ENCODE data around the gene PIK3AP1.

The PIK3AP1 gene

DNA sequence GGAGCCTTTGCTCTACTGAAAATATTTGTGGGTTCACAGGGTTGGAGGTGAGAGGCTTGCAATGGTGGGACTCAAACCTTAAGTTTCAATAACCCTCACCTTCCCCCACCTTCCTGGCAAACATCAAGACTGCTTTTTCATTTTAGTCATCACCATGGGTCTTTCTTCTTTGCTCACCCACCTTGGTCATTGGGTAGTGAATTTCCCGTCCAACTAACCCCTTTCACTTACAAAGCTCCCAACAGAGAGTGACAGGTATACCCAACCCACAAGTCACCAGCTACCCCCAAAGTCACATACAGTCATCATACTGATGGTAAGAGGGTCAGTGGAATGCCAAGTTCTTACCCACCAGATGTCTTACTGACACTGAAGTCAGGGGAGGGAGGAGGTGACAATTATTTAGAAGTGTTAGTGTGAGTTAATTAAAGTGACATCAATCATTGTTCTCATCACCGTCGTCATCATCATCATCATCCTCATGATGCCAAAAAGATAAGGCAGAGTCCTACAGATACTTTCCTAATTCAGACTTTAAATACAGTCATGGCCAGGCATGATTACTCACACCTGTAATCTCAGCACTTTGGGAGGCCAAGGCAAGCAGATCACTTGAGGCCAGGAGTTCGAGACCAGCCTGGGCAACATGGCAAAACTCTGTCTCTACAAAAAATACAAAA lies 49.0 kb downstream of the PIK3AP1 start:
- no peak for DNase-seq

DNA sequence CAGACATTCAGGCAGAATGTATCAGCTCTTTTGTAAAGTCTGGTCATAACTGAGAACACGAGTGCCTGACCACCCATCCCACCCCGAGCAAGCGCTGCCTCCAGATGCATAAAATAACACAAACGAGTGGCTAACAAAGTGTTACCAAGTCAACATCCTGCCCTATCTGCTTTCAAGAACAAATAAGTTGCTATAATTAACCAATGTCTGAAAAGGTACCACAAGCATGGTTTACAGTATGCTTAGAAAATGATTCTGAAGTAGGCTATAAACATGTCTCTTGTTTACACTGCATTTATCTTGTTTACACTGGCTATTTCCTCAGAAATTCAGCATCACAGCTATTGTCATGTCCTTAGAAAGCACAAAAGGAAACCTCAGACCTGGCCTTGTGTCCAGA lies 49.5 kb downstream of the PIK3AP1 start:
- no peak for DNase-seq

DNA sequence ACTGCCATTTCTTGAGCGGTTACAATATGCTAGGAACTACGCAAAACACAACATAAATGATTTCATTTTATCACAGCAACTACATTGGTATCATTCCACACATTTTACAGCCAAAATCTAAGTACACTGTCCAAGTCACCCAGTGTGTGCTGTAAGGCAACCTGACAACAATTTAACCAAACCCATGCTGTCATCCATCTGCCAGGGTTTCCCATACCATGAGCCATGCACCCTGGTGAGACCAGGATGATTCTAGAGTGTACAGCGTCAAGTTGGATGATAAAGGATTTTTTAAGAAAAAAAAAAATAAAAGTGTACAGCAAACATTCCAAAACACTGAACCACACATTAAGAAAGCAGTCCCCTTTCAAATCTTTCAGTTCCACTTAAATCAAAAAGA lies 52.9 kb downstream of the PIK3AP1 start:
- no peak for DNase-seq

DNA sequence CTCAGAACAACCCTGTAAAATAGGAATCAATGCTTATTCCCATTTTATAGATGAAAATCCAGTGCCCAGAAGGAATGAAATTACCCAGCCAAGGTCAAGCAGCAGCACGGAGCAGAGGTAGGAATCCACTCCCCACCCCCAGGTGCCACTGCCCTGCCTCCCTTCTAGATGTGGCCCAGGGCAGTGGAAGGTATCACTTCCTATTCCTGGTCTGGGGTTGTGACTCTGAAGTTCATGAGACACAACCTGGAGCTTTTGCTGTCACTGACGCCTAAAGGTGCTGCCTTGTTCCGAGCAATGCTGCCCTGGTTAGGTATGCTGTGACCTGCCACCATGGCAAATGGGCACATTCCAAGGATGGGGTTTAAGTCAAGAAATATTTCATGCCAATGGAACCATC lies 53.6 kb downstream of the PIK3AP1 start:
- no peak for DNase-seq

DNA sequence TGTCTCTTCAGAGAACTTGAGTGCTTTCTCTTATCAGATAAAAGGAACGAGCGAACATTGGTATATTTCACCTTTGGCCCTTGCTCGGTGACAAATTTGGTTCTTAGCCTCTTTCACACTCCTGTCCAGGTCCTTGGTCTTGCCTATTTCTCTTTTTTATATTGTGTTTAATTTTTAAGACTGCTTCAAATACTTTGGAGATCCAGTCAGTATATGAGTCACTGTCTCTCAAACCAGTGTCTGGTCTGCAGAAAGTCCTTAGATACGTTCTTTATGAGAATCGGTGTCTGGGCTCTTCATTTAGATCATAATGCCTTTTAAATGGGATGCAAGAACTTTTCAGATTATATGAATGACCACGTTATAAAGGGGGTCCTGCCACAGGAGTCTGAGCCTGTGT lies 55.0 kb downstream of the PIK3AP1 start:
- no peak for DNase-seq

DNA sequence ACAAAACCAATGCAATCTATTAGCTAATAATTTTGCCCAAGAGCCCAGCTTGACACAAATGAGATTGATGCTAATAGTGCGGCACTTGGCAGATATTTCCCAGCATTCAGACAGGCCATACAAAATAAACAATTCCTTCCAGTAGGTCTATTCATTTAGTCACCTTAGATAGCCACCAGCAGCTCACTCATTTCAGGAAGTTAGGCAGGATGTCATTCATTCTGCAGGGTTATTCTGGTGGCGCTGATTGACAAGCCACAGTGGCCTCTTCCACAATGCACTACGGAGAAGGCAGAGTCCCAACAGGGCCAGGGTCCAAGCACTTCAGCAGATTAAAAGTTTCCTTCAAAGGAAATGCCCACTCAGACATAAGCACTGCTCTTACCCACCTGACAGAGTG lies 55.8 kb downstream of the PIK3AP1 start:
- no peak for DNase-seq

DNA sequence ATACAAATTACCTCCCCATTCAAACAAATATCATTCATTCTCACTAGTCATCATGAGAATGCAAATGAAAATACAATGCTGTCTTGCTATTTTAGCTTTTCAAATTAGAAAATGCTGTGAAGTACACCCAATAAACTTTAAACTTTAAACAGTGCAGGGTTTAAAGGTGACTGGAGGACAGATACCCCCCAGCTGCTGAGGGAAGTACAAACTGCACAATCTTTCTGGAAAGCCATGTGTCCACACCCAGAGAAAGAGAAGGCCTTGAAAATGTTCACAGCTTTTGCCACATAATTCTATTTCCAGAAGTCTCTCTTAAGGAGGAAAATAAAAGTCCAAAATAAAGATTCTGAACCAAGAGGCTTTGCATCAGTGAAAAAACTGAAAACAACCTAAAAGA lies 56.5 kb downstream of the PIK3AP1 start:
- DNase-seq: no peak

DNA sequence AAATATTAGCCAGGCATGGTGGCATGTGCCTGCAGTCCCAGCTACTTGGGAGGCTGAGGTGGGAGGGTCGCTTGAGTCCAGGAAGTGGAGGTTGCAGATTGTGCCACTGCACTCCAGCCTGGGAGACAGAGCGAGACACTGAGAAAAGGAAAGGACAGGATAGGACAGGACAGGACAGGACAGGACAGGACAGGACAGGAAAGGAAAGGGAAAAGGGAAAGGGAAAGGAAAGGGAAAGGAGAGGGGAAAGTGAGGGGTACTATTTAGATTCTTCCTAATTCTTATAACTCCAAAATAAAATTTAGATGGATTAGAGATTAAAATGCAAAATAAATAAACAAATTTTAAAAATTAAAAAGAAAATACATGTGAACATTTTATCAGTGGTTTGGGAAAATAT lies 58.7 kb downstream of the PIK3AP1 start:
- no peak for DNase-seq

DNA sequence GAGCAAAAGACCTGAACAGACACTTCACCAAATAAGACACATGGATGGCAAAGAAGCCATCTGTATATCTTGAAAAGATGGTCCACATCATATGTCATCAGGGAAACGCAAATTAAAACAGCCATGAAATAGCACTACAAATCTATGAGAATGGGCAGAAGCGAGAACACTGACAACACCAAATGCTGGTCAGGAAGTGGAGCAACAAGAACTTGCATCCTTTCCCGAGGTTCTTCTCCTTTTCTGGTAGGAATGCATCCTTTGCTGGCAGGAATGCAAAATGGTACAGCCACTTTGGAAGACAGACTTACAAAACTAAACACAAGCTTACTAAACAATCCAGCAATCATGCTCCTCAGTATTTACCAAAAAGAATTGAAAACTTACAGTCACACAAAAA lies 60.0 kb downstream of the PIK3AP1 start:
- no peak for DNase-seq

DNA sequence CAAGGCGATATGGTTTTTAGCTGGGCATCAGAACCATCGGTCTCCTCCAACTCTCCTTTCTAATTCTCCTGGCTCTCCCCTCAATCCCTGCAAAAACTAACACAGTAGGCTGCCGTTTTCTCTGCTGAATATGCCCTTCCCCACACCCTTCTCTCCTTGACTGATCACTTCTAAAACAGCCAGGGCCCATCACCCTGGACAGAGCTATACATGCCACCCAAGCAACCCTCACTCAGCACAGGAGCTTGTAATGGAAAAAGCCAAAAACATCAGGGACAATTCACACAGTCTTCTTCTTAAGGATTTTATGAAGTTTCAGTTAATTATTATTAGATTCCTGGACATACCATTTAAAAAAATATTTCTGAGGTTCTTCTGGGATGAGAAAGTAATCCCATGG lies 61.5 kb downstream of the PIK3AP1 start:
- DNase-seq: no peak

DNA sequence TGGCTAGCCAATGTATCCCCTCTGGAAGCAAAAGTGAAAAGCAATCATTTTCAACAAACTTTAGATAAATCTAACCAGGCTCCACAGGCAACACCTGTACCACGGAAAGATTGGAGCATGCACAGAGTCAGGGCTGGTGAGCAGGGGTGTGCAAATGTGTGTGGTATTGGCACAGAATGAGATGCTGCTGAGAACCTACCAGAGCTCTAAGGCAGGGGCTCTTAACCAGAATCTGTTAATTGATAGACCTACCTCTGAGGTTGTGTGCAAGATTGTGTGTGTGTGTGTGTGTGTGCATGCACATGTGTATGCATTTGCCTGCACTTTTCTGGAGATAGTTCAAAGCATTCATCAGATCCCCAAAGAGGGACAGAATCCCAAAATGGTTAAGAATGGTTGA lies 62.9 kb downstream of the PIK3AP1 start:
- no peak for DNase-seq

DNA sequence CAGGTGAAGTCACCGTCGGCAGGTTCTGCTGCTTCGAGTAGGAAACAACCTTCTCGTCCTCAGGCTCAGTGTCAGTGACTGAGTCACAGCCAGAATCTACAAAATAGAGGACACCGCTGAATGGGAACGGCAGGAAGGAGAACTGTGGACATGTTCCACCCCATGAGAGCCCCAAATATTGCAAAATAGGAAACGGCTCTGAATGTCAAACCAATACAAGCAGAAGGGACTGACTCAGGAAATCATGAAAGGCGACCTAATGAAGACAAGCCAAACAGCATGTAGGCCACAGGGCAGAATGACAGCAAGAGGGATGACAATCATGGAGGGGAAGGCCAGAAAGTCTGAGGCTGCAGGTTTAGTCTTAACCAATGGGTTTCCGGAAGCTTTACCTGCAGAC lies 63.5 kb downstream of the PIK3AP1 start:
- DNase-seq: no peak

DNA sequence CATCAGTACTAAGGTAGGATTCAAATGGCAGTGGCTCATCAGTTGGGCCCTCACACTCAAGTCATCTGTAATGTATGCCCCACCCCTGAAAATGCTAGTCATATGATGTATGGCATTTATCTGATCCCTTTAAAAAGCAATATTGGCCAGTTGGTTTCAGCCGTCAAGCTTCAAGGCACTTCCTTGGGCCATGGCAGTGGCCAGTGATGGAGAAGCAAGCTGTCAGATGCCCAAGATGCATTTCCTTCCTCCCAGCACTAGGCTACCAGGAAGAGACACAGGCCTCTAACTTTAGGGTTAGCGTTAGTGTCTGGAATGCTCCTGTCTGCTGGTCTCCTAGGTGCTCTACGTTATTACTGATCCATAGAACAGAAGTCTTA lies 64.1 kb downstream of the PIK3AP1 start:
- no peak for DNase-seq

DNA sequence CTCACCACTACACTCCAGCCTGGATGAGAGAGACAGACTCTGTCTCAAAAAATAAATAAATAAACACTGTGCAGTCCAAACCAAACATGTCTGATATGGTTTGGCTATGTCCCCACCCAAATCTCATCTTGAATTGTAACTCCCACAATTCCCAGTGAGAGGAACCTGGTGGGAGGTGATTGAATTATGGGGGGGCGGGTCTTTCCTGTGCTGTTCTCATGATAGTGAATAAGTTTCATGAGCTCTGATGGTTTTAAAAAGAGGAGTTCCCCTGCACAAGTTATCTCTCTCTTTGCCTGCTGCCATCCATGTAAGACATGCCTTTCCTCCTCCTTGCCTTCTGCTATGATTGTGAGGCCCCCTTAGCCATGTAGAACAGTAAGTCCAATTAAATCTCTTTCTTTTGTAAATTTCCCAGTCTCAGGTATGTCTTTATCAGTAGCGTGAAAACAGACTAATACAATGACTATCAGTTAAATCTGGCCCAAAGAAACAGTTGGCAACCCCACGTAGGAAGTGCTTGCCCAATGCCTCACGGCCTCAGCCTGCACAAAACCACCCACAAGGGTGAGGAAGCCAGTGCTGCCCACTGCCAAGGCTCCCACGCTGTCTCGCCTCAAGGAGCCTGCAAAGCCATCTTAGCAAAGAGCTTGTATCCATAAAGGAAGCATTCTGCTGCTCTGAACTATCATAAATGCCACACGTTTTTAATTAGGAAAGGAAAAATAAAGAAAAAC lies 64.7 kb downstream of the PIK3AP1 start:
- DNase-seq: no peak

DNA sequence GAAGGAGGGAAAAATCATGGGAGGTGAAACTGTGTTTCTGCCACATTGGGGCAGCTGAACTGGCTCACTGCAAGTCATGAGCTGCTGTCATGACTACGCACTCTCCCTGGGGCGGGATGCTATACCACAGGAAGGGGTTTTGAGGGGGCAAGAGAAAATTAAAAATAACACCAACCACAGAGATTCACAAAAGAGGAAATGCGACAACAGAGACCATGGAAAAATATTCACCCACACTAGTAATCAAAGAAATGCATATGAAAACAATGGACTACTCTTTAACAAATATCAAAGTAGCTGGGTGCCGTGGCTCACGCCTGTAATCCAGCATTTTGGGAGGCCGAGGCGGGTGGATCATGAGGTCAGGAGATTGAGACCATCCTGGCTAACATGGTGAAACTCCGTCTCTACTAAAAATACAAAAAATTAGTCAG lies 68.3 kb downstream of the PIK3AP1 start:
- DNase-seq: no peak

DNA sequence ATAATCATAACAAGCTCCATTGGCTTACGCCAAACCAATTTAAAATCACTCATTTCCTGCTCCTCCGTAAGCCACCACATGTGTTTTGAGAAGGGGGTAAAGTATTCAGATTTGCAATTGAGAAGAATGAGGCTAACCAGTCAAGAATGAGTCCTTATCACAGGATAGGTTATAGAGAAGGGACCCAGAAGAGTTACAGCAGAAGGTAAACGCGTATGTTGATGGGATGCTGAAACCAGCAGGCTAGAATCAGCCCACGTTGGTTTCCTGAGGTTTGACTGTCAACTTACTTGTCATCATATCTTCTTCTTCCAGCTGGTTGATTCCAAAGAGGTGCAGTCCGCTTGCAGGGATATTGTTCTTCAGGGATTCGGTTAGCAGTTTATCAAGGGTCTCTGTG lies 69.4 kb downstream of the PIK3AP1 start:
- no peak for DNase-seq

DNA sequence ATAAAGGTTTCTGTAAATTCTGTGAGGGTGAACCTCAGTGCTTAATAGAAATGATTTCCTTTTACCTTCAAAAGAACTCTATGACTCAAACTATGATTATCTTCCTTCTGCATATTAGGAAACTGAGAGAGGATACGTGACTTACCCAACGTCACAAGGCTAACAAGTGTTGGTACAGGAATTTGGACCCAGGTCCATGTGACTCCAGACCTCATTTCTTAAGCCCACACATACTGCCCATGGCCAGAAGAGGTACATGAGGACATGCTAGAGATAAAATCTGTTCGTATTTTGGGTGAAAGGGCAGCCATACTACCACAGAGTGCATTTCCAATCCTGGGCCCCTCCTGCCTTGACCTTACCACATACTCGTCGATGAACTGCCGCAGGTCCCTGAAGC lies 72.0 kb downstream of the PIK3AP1 start:
- DNase-seq: no peak

DNA sequence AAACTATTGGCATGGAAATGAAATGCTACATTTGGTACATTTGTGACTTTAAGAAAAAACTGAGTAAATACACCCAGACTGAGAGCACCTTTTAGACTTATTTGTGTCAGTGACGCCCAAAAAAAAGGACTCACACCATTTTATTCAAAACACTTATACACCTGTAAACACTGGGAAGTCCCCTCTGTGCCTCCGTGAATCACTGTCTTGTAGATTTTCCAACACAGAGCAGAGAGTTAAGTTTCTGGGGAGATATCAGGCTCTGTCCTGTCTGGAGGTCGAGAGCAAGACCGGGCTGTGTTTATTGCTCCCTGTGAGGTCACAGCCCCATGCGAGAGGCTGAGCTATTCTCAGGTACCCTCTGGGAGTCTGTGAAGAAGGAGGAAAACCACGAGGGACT lies 72.8 kb downstream of the PIK3AP1 start:
- no peak for DNase-seq

DNA sequence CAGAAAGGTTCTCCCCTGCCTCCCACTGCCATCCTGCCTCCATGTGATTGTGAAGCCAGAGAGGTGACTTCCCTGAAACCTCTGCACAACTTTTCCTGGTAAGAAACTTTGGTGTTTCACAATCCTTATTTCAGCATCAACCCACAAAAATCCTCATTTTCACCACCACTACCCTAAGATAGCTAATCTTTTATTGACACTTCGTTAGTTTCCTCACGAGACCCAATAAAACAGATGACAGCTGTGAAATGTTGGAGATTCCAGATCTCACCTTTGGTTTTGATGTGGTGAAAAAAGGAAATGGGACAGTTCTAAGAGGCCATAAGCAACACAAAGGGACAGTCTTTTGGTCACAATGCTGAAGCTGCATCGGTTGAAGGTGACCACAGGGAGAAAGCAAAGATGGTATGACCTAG lies 73.6 kb downstream of the PIK3AP1 start:
- no peak for DNase-seq

DNA sequence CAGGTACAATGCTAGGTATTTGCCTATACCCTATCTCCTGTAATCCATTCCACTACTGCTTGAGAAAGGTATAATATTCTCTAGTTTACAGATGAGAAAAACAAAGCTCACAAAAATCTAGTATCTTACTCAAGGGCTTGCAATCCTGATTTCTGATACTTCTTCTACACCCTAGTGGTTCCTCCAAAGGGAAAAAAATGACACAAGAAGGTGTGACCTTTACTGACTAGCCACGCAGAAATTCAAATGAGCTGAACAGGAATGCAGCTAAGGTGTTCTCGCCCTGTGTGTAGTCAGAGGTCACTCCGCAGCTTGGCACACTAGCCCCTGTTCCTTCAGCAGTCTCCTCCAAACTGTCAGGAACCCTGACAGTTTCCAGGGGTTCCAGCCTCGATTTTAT lies 74.0 kb downstream of the PIK3AP1 start:
- DNase-seq: no peak

DNA sequence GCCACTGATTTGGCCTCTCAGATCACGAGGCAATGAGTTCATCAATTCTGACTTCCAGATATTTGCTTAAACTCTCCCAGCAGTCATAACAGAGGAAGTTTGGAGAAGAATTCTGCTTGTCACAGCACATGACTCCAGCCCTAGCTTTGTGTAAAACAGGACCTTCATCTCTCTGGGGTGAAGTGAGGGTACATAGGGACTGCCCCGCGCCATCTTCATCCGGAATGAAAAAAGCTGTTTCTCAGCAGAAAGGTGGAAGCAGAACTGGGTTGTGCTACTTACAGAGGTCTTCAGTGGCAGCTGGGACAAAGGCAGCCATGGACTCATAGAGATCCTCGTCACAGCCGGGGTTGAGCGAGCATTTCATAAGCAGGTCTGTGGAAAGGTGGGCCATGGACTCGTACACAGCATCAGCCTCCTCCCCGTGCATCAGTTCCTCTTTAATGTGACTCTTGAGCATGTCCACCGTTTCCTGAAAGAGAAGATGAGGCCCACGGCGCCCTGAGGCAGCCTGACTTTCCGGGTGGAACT lies 75.1 kb downstream of the PIK3AP1 start:
- DNase-seq: no peak

DNA sequence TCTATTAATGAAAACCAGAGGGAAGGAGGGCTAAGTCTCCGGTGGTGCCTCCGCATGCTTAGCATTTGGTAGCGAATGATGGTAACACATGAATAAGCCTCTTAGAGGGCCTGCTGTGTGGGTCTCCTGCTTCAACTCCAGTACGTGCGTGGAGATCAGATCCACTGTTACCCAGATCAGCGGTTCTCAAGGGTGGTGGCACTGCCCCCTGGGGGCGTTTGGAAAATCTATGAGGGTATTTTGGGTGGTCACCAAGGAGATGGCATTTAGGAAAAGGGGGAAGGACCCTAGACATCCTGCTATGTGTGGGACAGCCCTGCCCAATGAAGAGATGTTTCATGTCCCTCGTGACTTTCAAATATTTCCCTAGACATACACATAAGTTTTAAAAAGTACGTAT lies 76.4 kb downstream of the PIK3AP1 start:
- DNase-seq: no peak

DNA sequence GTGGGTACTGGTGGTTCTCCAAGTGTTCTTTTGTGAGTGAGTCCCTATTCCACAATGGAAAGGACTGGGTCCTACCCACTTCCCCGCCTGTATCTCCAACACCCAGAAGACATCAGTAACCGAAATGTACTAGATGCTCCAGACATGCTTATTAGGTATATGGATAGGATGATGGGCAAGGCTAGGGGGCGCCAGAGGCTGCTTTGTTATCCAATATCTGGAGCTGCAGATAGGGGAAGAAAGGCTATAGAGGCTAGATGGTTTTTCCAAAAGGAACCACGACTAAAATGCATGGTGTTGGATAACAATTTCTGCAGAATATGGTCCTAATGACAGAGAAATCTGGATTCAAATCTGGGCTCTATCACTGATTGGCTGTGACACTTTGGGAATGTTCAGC lies 77.3 kb downstream of the PIK3AP1 start:
- DNase-seq: peak in 1 of 2 experiments; percentile 14

DNA sequence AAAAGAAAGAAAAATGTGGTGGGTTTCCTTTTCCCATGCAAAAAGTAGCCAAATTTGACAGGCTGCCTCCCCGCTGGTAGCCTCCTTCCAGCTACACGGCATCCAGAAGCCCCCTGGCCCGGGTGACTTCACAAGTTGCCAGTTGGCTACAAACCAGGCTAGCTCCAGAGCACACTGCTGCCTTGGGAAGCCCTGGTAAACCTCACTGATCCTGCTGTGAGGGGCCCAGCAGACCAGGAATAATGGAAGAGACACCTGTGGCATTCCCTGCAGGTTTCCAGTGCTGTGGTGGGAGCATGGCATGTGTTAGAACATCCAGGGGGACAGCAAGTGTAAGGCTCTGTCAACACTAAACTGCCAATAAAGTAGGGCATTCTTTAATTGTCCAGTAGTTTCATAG lies 77.8 kb downstream of the PIK3AP1 start:
- peak in 1 of 2 experiments; percentile 17 for DNase-seq
